Measurements from ENCODE around the gene TAF15.
A peak's percentile ranks its signal among the peaks of the same experiment; 100 is the strongest.

Gene TAF15

DNA sequence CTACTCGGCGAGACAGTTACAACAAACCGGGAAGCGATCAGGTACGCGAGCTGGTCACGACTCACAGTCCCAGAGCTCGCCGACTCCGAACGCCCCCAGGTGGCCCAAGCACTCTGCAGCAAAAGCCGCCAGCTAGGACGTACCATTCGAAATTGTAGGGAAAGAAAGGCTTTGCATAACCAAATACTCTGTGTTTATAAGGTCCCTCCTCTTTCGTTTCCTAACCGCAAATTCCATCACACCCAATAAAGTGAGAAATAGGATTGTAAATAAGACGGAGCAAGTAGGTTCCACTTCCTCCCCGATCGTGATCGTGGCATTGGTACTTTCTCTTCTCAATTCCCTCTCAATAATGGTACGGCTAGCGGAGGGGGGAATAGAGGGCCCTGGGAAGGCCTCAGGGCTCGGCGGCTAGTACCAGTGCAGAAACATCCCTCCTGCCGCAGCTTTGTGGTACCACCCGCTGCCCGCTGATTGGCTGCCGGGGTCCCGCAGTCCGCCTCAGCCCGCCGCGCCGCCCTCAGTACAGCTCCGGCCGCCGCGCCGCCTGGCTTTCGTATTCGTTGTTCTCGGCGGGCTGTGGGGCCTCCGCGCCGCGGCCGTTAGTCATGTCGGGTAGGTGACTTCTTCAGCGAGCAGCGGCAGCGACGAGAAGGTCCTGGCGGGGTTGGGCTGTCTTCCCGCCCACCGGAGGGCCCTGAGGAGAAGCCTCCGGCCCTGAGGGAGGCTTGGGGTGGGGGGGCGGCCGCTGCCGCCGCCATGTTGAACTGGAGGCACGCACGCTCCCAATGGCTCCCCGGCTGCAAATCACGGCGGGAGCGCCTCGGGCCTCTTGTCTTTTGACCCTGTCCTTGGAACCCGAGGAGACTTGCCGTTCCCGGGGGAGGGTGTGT lies at the start of gene TAF15:
TSS of gene TAF15 (plus strand) at position 523 of the 893 bp plus-strand sequence. CDS start at position 609, 86 bp downstream.
- DNase-seq = peak; percentile 83

DNA sequence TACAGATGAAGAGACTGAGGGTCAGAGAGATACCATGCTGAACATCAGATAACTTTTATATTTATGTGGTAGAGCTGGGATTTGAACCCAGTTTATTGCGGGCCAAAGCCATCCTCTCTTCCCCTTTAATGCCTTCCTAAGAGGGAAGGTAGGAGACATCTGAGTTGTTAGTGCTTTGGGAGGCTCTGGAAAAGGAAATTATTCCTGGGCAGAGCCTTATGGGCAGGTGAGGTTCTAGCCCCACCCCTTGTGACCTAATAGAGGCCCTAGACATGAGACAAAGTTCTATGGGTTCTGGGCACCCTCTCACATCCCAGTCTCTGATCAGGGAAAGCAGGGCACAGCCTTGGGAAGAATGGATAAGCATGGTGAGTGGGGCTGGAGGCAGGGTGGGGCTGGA lies 48.7 kb upstream of the TAF15 start, which contains the start of gene C17orf50:
TSS of gene C17orf50 (plus strand) at position 301 of the 400 bp plus-strand sequence. CDS start at position 356, 55 bp downstream.
- DNase-seq = no peak

GRCh38 chr17:35761601-35762000 lies 47.7 kb upstream of the TAF15 start:
- no peak for DNase-seq

DNA sequence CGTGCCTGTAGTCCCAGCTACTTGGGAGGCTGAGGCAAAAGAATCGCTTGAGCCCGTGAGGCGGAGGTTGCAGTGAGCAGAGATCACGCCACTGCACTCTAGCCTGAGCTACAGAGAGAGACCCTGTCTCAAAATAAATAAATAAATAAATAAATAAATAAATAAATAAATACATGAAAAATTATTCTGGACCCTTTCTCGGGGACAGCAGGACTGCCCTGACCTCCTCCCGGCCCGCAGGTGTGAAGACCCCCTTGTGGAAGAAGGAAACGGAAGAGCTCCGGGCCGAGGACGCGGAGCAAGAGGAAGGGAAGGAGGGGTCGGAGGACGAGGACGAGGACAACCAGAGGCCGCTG lies 45.5 kb upstream of the TAF15 start:
- DNase-seq = no peak

- no peak for DNase-seq
Observed at GRCh38 chr17:35764123-35764991, 44.9 kb upstream of the TAF15 start.

- DNase-seq = no peak
Observed at GRCh38 chr17:35765086-35765710, 44.1 kb upstream of the TAF15 start.

- DNase-seq = no peak
Observed at GRCh38 chr17:35765756-35766488, 43.4 kb upstream of the TAF15 start.

- DNase-seq = no peak
Observed at GRCh38 chr17:35766489-35766877, 42.8 kb upstream of the TAF15 start.

- DNase-seq = no peak
Observed at GRCh38 chr17:35766903-35767510, 42.3 kb upstream of the TAF15 start.

- DNase-seq = no peak
Observed at GRCh38 chr17:35768797-35769196, 40.5 kb upstream of the TAF15 start.

DNA sequence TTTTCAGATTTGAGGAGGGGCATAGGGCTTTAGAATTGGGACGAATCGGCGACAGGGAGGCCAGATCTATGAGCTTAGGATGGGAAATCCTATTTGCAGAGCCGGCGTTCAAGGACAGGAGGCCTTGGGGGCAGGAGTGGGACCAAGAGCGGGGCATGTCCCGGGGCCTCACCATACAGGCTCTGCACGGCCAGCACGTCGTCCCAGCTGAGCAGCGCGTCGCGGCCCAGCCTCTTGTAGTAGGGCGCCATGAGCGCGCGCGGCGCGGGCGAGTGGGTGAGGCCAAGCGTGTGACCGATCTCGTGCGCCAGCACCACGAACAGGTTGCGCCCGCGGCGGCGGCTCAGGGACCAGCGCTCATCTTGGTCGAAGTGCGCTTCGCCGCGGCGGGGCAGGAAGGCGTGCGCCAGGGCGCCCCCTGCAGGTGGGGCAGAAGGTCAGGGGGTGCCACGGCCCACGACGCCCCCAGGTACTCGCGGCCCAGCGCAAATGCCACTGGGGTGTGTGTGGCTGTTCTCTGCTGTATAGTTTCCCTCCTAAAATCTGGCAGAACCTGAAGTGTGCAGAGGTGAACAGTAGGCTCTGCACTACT lies 39.3 kb upstream of the TAF15 start:
- DNase-seq = no peak

GRCh38 chr17:35773129-35773528 lies 36.2 kb upstream of the TAF15 start:
- DNase-seq = no peak

- DNase-seq = no peak
Observed at GRCh38 chr17:35773679-35774425, 35.4 kb upstream of the TAF15 start.

- DNase-seq = no peak
Observed at GRCh38 chr17:35774499-35774898, 34.8 kb upstream of the TAF15 start.

DNA sequence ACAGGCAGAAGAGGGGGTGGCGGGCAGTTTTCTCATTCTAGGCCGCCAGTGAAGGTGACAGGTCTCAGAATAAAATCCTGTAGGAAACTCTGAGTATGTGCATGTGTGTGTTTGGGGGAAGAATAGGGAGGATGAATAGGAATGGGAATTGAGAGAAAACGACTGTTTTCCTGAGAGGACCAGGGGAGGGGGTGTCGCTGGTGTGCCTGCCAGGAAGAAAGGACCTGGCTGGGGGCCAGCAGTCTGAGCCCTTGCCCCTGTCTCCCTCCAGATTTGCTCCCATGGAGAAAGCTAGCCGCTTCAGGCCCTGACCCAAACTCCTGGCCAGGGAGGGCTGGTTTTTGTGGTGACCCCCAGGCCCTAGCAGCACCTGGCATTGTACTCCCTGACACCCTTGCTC lies 34.2 kb upstream of the TAF15 start:
- no peak for DNase-seq

- DNase-seq = no peak
Observed at GRCh38 chr17:35775583-35775982, 33.7 kb upstream of the TAF15 start.

GRCh38 chr17:35778641-35779196 lies 30.6 kb upstream of the TAF15 start:
- DNase-seq = no peak

- no peak for DNase-seq
Observed at GRCh38 chr17:35780950-35781349, 28.3 kb upstream of the TAF15 start.

DNA sequence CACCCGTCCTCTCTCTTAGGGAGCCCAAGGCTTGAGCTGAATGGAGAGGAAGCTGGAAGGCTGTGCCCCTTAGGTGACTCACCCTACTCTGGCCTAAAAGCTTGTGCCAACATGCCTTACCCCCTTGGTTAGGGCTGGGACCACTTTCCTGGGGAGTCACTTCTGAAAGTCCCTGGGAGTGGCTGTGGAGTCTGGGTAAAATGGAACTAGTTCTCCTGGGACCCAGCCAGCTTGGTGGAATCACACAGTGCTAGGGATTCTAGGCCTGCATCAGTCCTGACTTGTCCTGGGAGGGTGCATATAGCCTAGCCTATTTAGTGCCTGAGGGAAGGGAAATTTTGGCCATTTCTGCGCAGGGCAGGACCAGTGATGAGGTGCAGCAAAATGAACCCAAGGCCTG lies 24.4 kb upstream of the TAF15 start:
- no peak for DNase-seq

DNA sequence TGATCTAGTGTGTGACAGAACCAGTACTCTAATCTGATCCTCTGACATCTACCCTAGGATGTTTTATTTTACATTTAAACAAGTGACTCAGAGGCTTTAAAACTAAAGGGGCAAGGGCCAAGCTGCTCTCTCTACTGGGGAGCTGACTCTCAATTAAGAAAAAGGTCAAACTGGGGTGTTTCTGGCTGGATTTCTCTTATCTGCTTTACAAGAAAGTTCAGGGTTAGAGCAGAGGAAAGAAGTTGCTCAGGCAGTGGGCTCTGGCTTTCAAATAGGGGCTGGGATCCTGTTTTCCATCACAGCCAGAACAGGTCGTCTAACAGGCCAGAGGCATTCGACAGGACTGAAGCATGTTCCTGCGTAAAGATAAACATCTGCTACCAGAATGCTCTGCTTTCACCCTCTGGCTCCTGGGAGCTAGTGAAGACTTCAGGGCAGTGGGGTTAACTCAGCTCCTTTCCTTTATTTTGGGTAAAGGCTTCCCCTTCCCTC lies 22.3 kb upstream of the TAF15 start:
- no peak for DNase-seq
